ENCODE measurements around the gene C11orf24.
"Not testable (repeated sequence)": the region's sequence is repeated elsewhere in the genome, so short reads cannot be mapped to it uniquely, and the experiment has no call there.

C11orf24 gene

DNA sequence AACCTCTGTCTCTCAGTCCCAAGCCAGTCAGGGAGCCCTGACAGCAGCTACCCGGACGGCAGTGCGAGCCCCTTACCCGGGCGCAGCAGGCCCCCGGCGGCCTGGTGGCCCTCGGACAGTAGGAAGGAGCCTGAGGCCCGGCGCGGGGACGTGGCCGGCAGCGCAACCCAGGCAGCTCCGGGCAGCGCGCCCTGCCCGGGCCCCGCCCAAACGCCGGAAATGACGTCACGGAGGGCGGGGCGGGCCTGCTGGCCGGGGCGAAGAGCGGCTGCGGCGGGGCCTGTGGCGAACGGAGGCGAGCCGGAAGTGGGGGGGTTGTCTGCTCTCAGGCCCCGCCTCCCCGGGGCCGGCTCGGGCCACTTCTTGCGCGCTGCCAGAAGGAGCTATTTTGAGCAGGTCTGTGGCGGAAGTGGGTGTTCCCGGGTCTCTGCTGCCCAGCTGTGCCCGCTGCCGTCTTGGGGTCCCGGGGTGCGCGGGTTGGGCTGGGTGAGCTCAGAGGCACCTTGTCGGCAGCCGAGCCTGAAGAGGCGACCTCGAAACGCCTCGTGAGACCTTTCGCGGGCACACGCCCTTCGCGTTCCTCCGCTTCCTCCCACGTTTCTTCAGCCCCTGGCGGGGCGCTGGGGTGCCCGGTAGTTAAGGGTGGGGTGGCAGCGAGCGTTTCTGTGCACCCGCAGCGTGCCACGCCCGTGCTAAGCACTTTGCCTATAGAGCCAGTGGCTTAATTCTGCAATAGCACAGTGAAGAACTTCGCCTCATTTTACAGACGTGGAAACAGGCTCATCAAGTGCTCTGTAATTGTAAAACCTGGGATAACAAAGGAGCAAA is at the start of gene C11orf24:
Gene C11orf24 (minus strand): TSS at position 193 of the 828 bp plus-strand sequence. CDS start 8,206 bp downstream, outside the sequence.
- peak; percentile 97 for DNase-seq

DNA sequence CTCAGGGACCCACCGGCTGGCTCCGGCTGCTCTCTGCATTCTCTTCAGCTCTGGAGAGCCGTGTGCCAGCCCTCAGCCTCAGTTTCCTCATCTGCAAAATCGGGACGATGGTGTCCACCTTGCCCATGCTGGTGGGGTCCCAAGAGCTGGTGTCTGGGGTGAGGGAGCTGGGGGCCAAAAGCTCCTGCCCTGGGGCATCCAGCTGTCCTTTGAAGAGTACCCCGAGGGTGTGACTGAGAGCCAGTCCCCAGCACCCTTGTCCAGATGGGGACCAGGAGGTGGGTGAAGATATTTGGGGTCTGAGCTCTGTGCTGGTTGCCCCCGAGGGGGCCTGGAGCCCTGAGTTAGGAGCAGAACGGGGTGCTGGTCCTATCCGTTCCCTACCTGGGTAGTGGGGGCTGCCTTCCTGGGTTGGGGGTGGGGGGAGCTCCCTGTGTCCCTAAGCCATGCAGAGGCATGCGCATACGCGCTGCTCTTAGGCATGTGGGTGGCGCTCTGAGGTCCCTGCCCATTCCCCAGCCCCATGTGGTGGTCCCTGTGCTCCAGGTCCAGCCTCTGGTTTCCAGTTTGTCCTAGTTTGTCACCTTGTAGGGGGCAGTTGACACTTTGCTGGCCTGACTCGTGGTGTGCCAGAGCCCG is 45.5 kb upstream of the C11orf24 start:
- DNase-seq, result no peak

DNA sequence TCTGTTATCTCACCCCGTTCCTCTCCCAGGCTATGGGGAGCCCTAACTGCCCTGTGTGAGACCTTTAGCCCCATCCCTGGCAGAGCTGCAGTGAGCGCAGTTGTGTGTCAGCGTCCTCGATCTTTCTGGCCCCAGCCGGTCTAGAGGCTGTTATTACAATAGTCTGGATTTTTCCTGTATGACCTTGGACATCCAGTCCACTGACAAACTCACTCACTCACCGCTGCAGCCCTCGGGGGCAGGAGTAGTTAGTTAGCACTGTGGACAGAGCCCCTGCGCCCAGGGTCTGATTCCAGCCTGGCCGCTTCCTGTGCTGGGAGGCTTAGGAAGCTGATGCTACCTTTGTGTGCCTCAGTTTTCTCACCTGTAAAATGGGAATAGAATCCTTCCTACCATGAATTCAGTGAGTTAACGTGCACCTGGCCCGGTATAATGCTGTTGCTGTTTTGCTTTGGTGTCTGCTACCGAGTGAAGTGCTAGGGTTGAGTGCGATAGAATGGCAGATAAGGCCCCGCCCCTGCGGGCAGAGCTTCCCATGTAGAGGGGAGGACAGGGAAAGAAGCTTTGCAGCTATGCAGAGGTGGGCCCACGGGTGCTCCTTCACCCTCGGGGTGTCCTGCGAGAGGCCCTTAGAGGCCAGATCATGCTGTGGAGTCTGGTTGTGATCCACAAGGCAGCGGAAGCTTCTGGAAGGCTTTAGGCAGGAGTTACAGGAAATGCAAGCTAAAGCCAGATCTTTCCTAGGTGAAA is 43.6 kb upstream of the C11orf24 start:
- no peak for DNase-seq

DNA sequence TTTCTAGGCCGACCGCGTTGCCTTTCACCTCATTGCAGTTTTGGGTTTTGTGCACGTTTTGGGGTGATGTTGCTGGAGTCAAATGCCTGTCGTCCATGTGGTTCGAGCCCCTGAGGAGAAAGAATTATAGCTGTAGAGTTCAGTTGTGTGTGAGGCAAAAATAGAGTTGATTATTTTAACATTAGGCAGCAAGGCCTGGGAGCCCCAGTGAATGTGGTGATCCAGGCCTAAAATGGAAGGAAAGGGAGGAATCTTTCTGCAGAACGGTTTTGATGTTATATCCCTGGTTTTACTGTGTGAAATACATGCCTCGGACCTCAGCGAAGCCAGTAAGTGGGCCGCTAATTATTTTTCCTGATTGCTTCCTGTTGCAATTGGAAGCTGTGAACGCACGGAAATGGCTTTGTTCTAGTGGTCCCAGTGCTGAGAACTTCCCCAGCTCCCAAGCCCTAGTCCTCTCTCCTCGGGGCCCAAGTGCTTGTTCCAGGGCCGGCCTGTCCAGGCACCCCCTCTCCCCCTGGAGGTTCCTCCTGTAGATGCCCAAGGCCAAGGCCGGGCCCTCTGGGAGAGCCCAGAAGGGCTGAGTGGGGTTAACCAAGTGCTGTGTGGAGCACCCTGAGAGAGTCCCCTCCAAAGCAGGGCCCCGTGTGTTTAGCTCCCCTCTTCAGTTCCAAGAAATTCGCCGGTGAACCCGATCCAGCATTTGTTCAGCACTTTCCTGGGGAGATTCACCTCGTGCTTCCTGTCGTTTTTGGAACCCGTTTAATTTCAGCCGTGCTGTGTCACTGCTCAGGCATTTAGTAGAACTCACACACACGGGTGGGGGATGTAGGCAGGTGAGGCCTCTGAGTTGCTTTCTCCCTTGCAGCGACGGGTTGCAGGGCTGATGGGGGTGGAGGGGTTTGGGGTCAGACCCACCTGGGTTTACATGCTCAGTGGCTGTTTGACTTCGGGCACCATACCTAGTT is 42.7 kb upstream of the C11orf24 start:
- no peak for DNase-seq

GRCh38 chr11:68313574-68314202 is 41.9 kb upstream of the C11orf24 start:
- DNase-seq, result no peak

GRCh38 chr11:68312780-68313573 is 41.2 kb upstream of the C11orf24 start:
- no peak for DNase-seq

- peak; percentile 28 for DNase-seq
Measured at GRCh38 chr11:68312117-68312779, 40.5 kb upstream of the C11orf24 start, which contains the start of gene LRP5. Gene LRP5 (plus strand): TSS chr11:68312591. CDS start chr11:68312715, 124 bp downstream.

DNA sequence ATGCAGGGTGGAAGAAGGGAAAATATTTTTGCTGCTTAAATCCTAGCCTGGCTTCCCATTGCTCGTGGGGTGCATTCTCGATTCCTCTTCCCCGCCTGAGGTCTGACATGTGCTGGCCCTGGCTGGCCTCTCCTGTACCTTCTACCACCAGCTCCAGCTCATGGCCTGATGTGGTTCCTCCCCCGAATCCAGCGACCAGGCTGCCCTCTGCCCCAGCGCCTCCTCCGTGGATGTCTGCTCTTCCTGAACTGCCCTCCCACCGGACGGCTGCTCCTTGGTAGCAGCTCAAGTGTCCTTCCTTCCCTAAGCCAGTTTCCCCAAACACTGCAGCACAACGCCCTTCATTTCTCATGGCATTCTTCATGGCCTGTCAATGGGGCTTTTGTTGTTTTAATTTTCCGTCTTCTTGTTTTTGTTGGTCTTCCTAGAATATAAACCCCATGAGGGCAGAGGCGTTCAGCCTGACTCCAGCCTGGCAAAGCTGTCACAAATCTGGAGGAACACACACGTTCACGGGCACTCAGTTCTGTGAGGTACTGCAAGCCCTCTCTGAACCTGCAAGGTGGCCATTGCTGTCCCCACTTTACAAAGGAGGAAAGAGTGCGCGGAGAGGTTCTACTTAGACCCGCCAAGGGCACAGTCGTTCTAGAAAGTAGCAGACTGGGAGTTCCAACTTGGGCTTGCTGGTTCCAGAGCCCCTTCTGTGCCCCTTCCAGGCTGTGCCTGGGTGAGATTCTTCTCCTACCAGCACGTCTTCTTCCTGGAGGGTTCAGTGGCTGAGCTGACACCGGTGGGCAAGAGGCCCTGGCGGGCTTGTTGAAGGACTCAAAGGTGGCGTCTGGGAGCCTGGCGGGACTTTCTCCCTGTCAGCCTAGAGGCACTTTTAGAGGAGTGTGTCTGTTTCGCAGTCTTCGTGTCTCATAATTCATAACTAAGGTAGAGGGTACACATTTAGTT is 39.7 kb upstream of the C11orf24 start:
- DNase-seq, result no peak

- DNase-seq, result no peak
Measured at GRCh38 chr11:68309621-68310185, 37.9 kb upstream of the C11orf24 start.

DNA sequence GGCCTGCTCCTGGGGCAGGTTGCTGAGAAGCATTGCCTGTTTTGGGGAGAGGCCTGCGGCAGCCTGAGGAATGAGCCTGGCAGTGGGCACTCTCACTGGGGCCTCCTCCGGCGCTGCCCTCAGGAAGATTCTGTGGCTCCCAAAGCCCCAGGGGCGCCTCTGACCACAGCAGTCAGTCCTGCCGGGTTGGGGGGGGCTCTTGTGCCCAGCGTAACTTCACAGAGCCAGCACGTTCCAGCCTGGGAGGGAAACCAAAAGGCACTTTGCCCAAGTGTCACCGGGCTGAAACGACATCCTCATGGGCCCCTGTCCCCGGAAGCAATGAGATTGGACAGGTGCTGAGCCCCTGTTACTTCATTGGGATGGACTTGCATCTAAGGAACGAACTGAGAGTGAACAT is 36.3 kb upstream of the C11orf24 start:
- no peak for DNase-seq

DNA sequence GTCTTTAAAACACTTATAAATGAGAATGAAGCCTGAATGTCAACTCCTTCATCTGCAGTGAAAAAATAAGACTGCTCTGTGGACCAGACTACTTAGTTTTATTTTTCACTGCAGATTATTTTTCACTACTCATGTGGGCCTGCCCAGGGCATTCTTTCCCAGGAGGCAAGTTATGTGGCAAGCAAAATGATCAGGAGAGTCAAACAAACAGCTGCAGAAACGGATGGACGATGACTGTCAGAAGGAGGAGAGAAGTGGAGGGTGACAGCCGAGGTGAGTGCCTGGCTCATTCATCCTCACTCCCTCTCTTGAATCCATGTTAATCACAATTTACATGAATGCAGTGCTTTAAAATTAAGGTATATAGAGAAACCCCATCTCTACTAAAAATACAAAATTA is 34.9 kb upstream of the C11orf24 start:
- DNase-seq, result no peak

GRCh38 chr11:68303982-68304780 is 32.4 kb upstream of the C11orf24 start:
- no peak for DNase-seq

DNA sequence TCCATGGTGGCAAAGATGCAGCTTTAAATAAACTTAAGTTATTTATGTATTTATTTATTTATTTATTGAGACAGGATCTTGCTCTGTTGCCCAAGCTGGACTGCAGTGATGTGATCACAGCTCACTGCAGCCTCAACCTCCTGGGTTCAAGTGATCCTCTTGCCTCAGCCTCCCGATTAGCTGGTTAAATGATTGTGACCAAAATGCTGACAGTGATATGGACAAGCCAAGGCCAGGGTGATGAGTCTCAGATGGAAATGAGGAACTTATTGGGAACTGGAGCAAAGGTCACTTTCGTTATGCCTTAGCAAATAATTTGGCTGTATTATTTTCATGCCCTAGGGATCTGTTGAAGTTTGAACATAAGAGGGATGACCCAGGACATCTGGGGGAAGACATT is 31.3 kb upstream of the C11orf24 start:
- DNase-seq, result no peak

DNA sequence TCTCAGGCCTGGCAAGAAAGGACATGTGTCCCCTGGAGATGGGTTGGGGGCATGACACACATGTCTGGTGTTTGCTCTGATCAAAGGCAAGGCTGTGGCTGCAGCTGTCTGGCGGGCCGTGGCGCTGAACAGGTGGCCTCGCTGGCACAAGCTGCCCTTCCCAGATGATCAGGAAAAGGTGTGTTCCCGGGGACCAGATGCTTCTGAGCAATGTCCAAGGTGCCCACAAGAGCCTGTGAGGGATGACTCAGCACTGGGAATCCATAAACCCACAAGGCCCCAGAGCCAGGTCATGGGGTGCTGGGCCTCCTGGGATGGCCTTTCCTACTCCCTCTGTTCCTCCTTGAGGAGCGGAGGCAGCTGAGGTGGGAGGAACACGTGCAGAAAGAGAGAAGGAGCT is 30.9 kb upstream of the C11orf24 start:
- no peak for DNase-seq

- DNase-seq, result no peak
Measured at GRCh38 chr11:68302256-68302655, 30.5 kb upstream of the C11orf24 start.

- no peak for DNase-seq
Measured at GRCh38 chr11:68300076-68300830, 28.5 kb upstream of the C11orf24 start.

- DNase-seq, result not testable (repeated sequence)
Measured at GRCh38 chr11:68299517-68299879, 27.7 kb upstream of the C11orf24 start.

All from NCI-H345 (cell line).